ENCODE results near the gene SORL1.

Gene SORL1

GRCh38 chr11:121582296-121582695, 130.2 kb downstream of the SORL1 start:
- DNase-seq (ENCODE audit: low read depth, low spot score): no peak

DNA sequence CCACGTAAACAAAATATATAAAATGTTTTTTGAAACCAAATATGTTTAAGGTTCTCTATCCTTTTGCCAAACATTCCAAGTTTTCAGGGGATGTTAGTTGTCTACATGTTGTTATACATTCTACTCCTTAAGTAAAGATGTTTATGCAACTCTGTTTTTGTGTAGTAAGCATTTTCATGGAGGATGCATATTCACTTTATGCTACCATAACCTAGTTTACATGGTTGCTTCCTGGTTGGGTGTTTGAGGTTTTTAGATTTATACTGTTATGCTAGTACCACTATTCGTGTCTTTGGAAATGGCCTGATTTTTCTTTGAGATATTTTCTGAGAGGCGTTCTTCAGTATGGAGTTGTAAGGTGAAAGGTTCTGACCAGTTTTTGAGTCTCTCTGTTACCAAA, 131.7 kb downstream of the SORL1 start:
- no peak for DNase-seq (ENCODE audit: low read depth, low spot score)

GRCh38 chr11:121586750-121587149, 134.6 kb downstream of the SORL1 start:
- no peak for DNase-seq (ENCODE audit: low read depth, low spot score)

- DNase-seq (ENCODE audit: low read depth, low spot score): no peak
Observed at GRCh38 chr11:121587182-121587581, 135.1 kb downstream of the SORL1 start.

DNA sequence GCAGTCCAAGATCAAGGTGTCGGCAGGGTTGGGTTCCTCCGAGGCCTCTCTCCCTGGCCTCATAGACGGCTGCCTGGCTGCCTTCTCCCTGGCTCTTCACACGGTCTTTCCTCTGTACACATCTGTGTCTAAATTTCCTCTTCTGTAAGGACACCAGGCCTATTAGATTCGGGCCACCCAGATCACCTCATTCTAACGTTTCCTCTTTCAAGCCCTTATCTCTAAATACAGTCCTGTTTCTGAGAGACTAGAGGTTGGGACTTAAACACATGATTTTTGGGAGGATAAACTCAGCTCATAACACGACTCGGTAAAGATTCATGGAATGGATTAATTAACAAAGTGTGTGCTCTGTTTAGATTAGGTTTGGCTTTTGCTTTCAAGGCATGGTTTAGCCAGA, 136.6 kb downstream of the SORL1 start:
- no peak for DNase-seq (ENCODE audit: low read depth, low spot score)

DNA sequence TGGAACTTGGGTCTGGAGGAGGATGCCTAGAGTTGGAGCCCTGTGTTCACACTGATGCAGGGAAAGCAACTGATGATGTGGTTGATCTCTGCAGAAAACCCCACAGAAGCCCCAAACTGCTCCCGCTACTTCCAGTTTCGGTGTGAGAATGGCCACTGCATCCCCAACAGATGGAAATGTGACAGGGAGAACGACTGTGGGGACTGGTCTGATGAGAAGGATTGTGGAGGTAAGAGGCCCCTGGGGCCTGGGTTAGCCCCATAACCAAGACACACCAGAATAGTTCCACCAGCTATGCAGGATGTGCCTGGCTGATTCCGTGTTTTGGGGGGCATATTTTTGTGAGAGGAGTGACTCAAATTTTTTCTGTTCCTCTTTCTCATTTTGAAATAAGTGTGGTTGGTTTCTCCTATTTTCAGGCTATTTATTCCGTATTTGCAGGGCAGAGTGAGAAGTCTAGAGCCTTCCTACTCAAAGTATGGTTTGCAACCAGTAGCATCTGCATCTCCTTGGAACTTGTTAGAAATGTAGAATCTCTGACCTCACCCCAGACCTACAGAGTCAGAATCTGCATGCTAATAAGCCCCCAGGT, 137.9 kb downstream of the SORL1 start:
- no peak for DNase-seq (ENCODE audit: low read depth, low spot score)

DNA sequence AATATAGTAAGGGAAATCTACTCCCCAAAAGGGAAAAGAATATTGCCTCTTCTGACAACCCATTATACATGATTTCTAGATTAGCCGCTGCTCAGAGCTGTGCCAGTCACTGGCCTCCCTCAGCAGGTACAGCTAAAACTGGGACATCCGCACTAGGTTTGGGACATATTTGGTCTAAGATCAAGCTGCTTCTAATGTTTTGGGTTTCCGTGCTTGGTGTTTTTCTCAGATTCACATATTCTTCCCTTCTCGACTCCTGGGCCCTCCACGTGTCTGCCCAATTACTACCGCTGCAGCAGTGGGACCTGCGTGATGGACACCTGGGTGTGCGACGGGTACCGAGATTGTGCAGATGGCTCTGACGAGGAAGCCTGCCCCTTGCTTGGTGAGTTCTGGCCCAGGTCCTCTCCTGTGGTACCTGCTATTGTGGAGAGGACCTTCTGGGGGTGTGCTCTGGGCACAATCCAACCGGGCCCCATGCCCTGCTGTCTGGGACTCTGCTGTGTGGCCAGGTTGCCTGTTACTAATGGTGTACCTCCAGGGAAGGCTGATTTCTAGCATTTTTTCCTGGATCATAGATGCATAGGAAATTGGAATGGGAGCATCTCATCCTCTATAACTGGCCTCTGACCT, 138.8 kb downstream of the SORL1 start:
- no peak for DNase-seq (ENCODE audit: low read depth, low spot score)

GRCh38 chr11:121591405-121592033, 139.4 kb downstream of the SORL1 start:
- DNase-seq (ENCODE audit: low read depth, low spot score): peak; percentile 51

DNA sequence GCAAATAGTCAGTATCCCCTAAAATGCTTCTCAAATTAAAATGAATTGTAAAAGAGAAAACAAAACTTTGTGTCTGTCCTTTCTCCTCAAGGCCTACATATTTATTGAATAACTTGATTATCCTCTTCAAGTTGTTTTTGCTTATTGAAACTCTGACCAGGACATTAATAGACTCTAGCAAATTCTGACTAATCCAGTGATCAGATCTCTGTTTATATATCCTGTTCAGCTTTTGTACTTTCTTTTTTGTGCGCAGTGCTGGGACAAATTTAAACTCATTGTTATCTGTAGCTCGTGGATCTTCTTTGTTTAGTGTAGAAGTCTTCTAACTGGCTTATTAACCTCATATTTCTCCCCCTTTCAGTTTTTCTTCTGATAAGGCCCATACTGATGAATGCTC, 140.6 kb downstream of the SORL1 start:
- no peak for DNase-seq (ENCODE audit: low read depth, low spot score)

GRCh38 chr11:121595717-121596161, 143.6 kb downstream of the SORL1 start:
- DNase-seq (ENCODE audit: low read depth, low spot score): no peak

- no peak for DNase-seq (ENCODE audit: low read depth, low spot score)
Observed at GRCh38 chr11:121596195-121597155, 144.4 kb downstream of the SORL1 start.

- no peak for DNase-seq (ENCODE audit: low read depth, low spot score)
Observed at GRCh38 chr11:121603316-121603715, 151.2 kb downstream of the SORL1 start.

- DNase-seq (ENCODE audit: low read depth, low spot score): no peak
Observed at GRCh38 chr11:121604152-121604551, 152.0 kb downstream of the SORL1 start.

GRCh38 chr11:121606354-121606753, 154.2 kb downstream of the SORL1 start:
- no peak for DNase-seq (ENCODE audit: low read depth, low spot score)

DNA sequence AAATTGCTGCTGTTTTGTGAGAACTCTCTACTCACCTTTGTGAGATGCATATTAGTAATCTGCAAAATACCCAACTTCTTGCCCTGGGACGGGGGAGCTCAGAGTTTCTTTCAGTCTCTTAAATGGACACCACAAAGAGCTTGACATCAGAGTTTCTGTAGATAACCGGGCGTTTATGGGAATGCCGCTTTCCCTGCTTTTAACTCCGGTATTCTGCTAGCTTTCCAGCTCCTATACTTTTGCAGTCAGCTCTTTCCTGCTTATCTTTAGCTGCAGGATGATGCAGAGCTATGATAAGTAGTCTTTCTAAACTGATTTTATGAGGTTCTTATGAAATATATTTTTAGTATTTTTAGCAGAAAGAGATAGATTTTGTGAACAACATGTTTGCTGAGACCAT, 155.2 kb downstream of the SORL1 start:
- DNase-seq (ENCODE audit: low read depth, low spot score): no peak

DNA sequence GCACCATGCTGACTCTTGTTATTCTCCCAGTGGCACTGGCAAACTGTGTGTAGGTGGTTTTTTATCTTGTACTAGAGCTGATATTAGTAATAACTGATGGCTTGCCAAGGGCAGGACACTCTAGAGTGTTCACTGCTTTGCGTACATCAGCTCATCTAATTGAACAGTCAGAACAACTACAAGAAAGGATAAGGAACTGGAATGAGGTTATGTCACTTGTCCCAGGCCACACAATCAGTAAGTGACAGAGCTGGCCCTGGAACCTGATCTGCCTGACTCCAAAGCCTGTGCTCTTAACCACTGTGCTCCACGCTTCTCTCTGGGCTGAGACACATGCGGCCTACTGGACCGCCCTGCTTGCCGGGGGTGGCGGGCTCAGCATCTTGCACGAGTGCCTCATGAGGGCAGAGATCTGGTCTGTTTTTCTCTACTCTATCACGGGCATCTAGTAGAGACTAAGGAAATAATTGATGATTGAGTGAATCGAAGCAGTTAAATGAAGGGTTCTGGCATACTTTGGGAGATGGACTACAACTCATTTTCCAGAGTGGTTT, 156.5 kb downstream of the SORL1 start:
- no peak for DNase-seq (ENCODE audit: low read depth, low spot score)

GRCh38 chr11:121610706-121611105, 158.6 kb downstream of the SORL1 start:
- no peak for DNase-seq (ENCODE audit: low read depth, low spot score)

DNA sequence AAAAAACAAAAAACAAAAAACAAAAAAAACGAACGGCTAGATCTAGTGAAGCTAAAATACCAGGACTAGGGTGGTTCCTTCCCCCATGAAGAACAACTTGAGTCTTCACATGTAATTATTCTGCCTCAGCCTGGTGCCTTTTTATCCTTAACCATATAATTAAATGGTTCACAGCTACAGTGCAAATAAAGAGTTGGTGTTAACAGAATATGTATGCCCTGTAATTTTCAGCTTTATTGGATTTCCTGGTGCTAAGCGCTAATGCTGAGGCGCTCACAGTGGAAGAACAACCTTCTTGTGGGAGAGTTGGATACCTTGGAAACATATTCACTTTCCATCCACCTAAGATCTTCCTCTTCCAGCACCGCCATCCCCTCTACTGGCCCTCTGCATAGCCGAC, 159.1 kb downstream of the SORL1 start:
- no peak for DNase-seq (ENCODE audit: low read depth, low spot score)

DNA sequence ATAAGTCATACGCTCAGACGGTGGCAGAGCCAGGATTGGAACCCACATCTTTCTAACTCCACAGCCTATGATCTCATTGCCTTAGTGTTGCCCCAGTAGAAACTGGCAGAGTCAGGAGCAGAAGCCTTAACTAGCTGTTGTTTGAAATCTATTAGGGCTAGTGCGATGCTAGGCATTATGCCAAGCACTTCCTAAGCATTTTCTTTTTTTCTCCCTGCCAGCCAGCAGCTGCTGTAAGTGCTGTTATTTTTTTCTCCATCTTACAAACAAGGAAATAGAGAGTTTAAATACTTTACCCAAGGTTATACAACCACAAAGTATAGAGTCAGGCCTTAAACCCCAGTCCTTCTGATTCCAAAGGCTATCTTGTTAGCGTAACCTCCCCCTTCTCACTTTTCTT, 161.6 kb downstream of the SORL1 start:
- DNase-seq (ENCODE audit: low read depth, low spot score): no peak

DNA sequence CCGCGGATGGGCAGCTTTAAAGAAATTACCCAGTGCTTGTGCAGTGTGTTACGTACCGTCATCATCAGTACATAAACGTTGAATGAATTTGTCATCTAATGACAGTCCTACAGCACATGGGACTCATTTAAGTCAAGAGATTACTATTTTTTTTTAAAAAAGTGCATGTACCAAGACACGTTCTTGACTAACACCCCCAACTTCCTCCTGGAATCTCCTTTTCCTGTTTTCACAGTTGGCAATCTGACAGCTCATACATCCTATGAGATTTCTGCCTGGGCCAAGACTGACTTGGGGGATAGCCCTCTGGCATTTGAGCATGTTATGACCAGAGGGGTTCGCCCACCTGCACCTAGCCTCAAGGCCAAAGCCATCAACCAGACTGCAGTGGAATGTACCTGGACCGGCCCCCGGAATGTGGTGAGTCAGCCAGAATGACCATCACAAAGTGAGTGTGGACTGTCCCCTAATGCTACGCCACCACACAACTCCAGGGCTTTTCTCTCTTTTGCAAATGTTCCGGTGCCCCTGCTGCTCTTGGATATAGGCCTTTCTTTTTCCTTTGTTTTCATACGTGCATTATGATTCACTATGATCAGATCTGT, 162.6 kb downstream of the SORL1 start:
- DNase-seq (ENCODE audit: low read depth, low spot score): no peak

GRCh38 chr11:121615501-121615900, 163.4 kb downstream of the SORL1 start:
- no peak for DNase-seq (ENCODE audit: low read depth, low spot score)
